ENCODE measurements around the gene TTYH3. TPM values are rescaled to one million over a fixed set of nuclear protein-coding genes. Genes with fewer than 3 reads are reported as not detected.

The TTYH3 gene
- total RNA-seq, 1 experiment from 2014 or later = 25.0 TPM

DNA sequence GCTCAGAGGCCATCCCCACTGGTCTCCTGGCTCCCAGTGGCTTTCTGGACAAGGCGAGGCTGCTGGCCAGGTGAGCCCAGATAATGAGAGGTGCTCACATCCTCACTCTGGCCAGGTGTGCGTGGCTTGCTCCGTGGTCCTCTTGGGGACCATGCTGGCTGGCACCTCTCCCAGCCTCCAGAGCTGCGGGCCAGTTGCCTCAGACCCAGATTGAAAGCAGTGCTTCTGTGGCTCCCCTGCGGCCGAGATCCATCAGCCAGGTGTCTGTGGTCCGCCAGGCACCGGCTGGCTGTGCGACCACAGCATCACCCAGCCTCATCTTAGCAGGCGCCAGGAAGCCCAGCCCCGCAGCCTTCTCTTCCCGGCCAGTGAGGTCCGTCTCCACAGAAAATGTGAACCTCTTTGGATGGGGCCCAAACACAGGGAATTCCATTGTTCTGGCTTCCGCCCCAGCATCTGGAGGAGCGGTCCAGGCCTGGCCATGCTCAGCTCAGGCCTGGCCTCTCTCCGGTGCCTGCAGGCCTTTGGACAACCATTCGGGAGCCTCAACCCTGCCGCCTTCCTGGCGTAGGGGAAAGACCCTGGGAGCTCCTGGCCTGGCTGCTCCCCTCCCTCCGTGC is 5.2 kb upstream of the TTYH3 start:
- Histone ChIP-seq H3K4me3 (ENCODE audit: low read length) (no peak overlapping the region), H3K36me3 (ENCODE audit: low read depth, low read length) (no peaks in the 10 kb centered on the region)

DNA sequence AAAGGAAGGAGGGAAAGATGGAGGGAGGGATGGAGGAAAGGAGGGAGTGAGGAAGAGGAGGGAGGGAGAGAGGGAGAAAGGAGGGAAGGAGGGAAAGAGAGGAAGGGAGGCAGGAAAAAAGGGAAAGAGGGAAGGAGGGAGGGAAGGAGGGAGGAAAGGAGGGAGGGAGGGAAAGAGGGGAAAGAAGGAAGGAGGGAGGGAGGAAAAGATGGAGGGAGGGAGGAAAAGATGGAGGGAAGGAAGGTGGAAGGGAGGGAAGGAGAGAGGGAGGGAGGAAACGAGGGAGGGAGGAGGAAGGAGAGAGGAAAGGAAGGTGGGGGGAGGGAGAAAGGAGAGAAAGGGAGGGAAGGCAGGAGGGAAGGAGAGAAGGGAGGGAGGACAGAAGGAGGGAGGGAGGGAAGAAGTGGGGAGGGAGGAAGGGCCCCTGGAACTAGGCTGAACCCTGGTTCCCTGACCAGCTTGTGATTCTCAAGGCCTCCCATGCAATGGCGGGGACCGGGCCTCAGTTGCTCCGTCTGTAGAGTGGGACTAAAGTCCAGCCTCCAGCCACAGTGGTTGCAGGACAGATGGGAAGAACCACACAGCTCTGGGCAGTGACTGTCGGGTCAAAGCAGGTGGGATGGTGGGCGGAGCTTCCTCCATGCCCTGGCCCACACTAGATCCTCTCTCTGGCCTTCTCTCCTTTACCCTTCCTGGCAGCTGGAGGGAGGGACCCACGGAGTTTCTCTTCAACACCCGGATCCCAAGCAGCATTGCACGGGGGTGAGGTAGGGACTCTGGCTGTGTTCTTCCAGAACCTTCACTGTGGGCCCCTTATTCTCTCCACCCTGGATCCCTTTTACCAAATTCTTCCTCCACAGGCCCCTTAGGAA is 4.3 kb upstream of the TTYH3 start:
- no peak overlapping the region for H3K27ac ChIP-seq (ENCODE audit: low read length)
- no peak for ATAC-seq
- H2AFZ ChIP-seq (ENCODE audit: low read length) = no peak overlapping the region
- H3K9me2 ChIP-seq (replicated peaks; ENCODE audit: low read length) = no peaks in the 10 kb centered on the region
- H3K4me1 ChIP-seq (ENCODE audit: insufficient read depth, low read length) = 0 out of 2 replicates have a peak, but pooled peaks cover 4% of the 10 kb centered on the region
- no peaks in the 10 kb centered on the region for H3F3A ChIP-seq (ENCODE audit: low read length, unreplicated experiment)
- ChIA-PET POLR2A (ENCODE audit: unreplicated experiment) (no interaction called here), CTCF (no interaction called here)
- H3K4me2 ChIP-seq (ENCODE audit: low read length) = no peak overlapping the region
- no TSS peak for BruUV-seq (replicated peaks)
- DNase-seq = no peak
- no peaks in the 10 kb centered on the region for H3K27me3 ChIP-seq (ENCODE audit: low read length)
- no peaks in the 10 kb centered on the region for H3K9me3 ChIP-seq (ENCODE audit: low read length)
- H3K9ac ChIP-seq (ENCODE audit: low read length) = no peak overlapping the region
- H3K4me3 ChIP-seq (ENCODE audit: low read length) = no peak overlapping the region
- H3K79me2 ChIP-seq (ENCODE audit: low read length) = peaks cover 5% of the 10 kb centered on the region
- TF ChIP-seq EZH2 (IDR thresholded peaks at IDR 0.05; ENCODE audit: low read length, unreplicated experiment) (no peak), EZH2phosphoT487 (IDR thresholded peaks at IDR 0.05; ENCODE audit: borderline replicate concordance, low read length) (no peak)
- TF ChIP-seq, protein P1, sequence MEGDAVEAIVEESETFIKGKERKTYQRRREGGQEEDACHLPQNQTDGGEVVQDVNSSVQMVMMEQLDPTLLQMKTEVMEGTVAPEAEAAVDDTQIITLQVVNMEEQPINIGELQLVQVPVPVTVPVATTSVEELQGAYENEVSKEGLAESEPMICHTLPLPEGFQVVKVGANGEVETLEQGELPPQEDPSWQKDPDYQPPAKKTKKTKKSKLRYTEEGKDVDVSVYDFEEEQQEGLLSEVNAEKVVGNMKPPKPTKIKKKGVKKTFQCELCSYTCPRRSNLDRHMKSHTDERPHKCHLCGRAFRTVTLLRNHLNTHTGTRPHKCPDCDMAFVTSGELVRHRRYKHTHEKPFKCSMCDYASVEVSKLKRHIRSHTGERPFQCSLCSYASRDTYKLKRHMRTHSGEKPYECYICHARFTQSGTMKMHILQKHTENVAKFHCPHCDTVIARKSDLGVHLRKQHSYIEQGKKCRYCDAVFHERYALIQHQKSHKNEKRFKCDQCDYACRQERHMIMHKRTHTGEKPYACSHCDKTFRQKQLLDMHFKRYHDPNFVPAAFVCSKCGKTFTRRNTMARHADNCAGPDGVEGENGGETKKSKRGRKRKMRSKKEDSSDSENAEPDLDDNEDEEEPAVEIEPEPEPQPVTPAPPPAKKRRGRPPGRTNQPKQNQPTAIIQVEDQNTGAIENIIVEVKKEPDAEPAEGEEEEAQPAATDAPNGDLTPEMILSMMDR (conservative IDR thresholded peaks at IDR 0.05; ENCODE audit: low read depth, low read length) = no peak
- H4K20me1 ChIP-seq (ENCODE audit: low read length) = no peaks in the 10 kb centered on the region
- H3K36me3 ChIP-seq (ENCODE audit: low read depth, low read length) = no peaks in the 10 kb centered on the region
- intact Hi-C loops (cut with micrococcal nuclease) = no loop called here

More for the DNA sequence above, 5.2 kb upstream of the TTYH3 start:
- CTCF ChIA-PET = no interaction called here
- POLR2A ChIA-PET (ENCODE audit: unreplicated experiment) = no interaction called here
- Histone ChIP-seq H3K9me3 (ENCODE audit: low read length) (no peaks in the 10 kb centered on the region), H3K79me2 (ENCODE audit: low read length) (no peaks in the 10 kb centered on the region), H3K9me2 (replicated peaks; ENCODE audit: low read length) (no peaks in the 10 kb centered on the region), H3K9ac (ENCODE audit: low read length) (no peak overlapping the region), H3K27ac (ENCODE audit: low read length) (no peak overlapping the region), H4K20me1 (ENCODE audit: low read length) (no peaks in the 10 kb centered on the region), H3K27me3 (ENCODE audit: low read length) (no peaks in the 10 kb centered on the region), H2AFZ (ENCODE audit: low read length) (no peak overlapping the region), H3K4me2 (ENCODE audit: low read length) (no peak overlapping the region), H3F3A (ENCODE audit: low read length, unreplicated experiment) (no peaks in the 10 kb centered on the region), H3K4me1 (ENCODE audit: insufficient read depth, low read length) (0 out of 2 replicates have a peak, but pooled peaks cover 4% of the 10 kb centered on the region)
- DNase-seq = no peak
- BruUV-seq (replicated peaks) = no TSS peak
- ATAC-seq = no peak
- intact Hi-C loops (cut with micrococcal nuclease) = no loop called here
- TF ChIP-seq, protein P1 (conservative IDR thresholded peaks at IDR 0.05; ENCODE audit: low read depth, low read length) = no peak
- no peak for TF ChIP-seq EZH2 (IDR thresholded peaks at IDR 0.05; ENCODE audit: low read length, unreplicated experiment)
- no peak for TF ChIP-seq EZH2phosphoT487 (IDR thresholded peaks at IDR 0.05; ENCODE audit: borderline replicate concordance, low read length)

- no peak overlapping the region for H2AFZ ChIP-seq (ENCODE audit: low read length)
Observed at GRCh38 chr7:2628130-2628482, 3.7 kb upstream of the TTYH3 start.

More at GRCh38 chr7:2628130-2628482, 3.7 kb upstream of the TTYH3 start:
- Histone ChIP-seq H3K27me3 (ENCODE audit: low read length) (no peaks in the 10 kb centered on the region), H3K27ac (ENCODE audit: low read length) (no peak overlapping the region), H3K4me3 (ENCODE audit: low read length) (no peak overlapping the region), H4K20me1 (ENCODE audit: low read length) (no peaks in the 10 kb centered on the region), H3K9ac (ENCODE audit: low read length) (no peak overlapping the region), H3F3A (ENCODE audit: low read length, unreplicated experiment) (no peaks in the 10 kb centered on the region), H3K79me2 (ENCODE audit: low read length) (peaks cover 11% of the 10 kb centered on the region), H3K9me3 (ENCODE audit: low read length) (no peaks in the 10 kb centered on the region), H3K36me3 (ENCODE audit: low read depth, low read length) (no peaks in the 10 kb centered on the region), H3K4me1 (ENCODE audit: insufficient read depth, low read length) (0 out of 2 replicates have a peak, but pooled peaks cover 4% of the 10 kb centered on the region), H3K4me2 (ENCODE audit: low read length) (no peak overlapping the region), H3K9me2 (replicated peaks; ENCODE audit: low read length) (no peaks in the 10 kb centered on the region)
- ATAC-seq = no peak
- no peak for TF ChIP-seq EZH2 (IDR thresholded peaks at IDR 0.05; ENCODE audit: low read length, unreplicated experiment)
- TF ChIP-seq, protein P1 (conservative IDR thresholded peaks at IDR 0.05; ENCODE audit: low read depth, low read length) = no peak
- POLR2A ChIA-PET (ENCODE audit: unreplicated experiment) = interaction anchor here (0.5 kb wide), 1 partner anchor 192 kb away, joined by 4 read pairs; no protein-coding TSS in a partner anchor
- intact Hi-C loops (cut with micrococcal nuclease) = no loop called here
- DNase-seq = no peak
- no TSS peak for BruUV-seq (replicated peaks)
- CTCF ChIA-PET = no interaction called here
